Right renal pelvis (tissue), 4 donors: ENCODE results near the gene FCHO1. TPM values are rescaled to one million over a fixed set of nuclear protein-coding genes. Genes with fewer than 3 reads are reported as not detected.
"Not testable (repeated sequence)": the region's sequence is repeated elsewhere in the genome, so short reads cannot be mapped to it uniquely, and the experiment has no call there.

Experiments
- DNase-seq, 4 donors: peaks; one replicate each; pipeline ENCODE4 v3.0.0-alpha.2; 2013; ENCODE audit warnings: low read depth in 4 of 4, low spot score in 3 of 4, missing footprints in 1 of 4
- polyA plus RNA-seq, 4 donors: library from polyadenylated mRNA; unstranded; fragments of 120-200 nt; gene quantifications; one replicate each; pipeline ENCODE4 v1.2.1, GENCODE V29; 2013; ENCODE audit not compliant: insufficient read length in 4 of 4

Gene FCHO1
- polyA plus RNA-seq, 4 donors, result 1.6 to 3.4 (median 2.0) TPM

DNA sequence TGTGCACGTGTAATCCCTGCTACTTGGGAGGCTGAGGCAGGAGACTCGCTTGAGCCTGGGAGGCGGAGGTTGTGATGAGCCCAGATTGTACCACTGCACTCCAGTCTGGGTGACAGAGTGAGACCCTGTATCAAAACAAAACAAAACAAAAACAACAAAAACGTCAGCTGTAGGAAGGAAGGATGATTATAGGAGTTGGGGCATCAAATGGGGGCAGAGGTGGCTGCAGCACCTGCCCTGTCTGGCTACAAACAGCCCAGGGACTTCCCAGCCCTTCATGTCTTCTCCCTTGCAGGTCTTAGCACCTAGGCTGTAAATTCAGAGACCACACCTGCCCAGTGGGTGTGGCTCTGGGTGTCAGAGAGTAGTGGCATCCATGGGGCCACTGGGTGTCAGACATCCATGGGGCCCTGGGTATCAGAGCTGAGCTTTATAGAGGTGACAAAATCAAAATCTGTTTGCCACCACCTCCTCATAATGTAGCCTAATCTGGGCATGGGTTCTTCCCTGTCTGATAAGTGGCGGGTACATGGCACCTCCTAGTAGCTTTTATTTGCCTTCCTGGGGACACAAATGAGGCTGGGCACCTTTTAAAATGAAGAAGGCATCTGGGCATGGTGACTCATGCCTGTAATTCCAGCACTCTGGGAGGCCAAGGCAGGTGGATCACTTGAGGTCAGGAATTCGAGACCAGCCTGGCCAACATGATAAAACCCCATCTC is 38.9 kb downstream of the FCHO1 start:
- no peak for DNase-seq

- DNase-seq, result no peak
Observed at GRCh38 chr19:17794412-17794730, 43.1 kb downstream of the FCHO1 start.

DNA sequence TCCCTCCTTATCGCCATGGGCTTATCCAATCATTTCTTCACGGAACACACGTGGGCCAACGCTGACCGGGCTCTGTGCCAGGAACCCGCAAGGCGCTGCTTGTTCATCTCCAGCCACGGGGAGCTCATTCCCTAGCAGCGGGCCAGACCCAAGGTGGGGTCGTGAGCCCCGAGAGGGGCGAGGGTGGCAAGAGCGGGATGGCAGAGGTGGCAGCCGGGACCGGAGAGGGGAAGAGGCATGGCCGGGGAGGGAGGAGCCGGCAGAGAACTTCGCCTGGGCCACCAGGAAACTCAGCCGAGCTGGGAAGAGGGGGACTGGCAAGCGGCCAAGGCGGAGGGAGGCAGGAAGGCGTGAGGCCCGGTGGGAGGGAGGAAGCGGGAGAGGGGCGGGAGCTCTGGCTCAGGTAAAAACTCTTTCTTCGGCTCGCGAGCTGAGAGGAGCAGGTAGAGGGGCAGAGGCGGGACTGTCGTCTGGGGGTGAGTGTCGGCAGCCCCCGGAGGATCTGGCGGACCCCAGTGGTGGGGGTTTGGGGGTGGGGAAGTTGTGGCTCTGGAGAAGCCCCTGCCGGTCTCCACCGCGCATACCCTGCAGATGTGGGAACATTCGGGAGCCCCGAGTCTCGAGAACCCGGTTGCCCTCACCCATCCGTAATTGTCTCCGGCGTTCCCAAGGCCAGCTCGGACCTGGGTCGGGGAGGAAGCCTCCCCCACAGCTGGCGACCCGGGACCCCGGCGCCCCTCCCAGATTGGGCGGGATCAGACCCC is 43.6 kb downstream of the FCHO1 start, which contains the start of gene B3GNT3:
TSS of gene B3GNT3 (plus strand) at position 408 of the 764 bp plus-strand sequence. CDS start 12,670 bp downstream, outside the sequence.
- no peak for DNase-seq

GRCh38 chr19:17795495-17795856 is 44.2 kb downstream of the FCHO1 start:
- no peak for DNase-seq

DNA sequence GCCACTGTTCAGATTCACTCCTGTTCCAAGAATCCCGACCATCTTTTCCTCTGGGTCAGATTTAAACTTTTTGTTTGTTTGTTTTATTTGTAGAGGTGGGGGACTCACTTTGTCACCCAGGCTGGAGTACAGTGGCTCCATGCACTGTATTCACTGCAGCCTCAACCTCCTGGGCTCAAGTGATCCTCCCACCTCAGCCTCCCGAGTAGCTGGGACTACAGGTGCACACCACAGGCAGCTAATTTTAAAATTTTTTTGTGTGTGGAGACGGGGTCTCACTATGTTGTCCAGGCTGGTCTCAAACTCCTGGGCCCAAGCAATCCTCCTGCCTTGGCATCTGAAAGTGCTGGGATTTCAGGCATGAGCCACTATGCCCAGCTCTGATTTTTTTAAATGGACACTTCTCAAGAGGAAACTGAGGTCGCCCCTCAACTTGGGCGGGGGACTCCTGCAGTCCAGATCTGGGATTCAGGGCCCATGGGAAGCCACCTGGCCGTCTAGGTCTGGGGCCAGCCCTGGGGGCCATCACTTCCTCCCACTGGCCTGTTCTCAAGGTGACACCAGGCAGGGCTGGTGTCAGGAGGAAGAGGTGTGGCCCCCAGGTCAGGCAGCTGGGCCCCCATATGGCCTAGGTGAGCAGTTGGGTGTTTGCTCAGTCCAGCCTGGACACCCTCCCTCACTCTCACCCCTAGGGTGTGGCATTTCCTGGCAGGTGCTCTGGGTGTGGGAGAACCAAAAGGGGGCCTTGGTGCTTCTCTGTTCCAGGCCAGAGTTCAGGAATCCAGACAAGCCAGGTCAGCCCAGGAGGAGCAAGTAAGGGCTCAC is 44.9 kb downstream of the FCHO1 start:
- DNase-seq, result no peak

- no peak for DNase-seq
Observed at GRCh38 chr19:17796838-17797423, 45.7 kb downstream of the FCHO1 start.

DNA sequence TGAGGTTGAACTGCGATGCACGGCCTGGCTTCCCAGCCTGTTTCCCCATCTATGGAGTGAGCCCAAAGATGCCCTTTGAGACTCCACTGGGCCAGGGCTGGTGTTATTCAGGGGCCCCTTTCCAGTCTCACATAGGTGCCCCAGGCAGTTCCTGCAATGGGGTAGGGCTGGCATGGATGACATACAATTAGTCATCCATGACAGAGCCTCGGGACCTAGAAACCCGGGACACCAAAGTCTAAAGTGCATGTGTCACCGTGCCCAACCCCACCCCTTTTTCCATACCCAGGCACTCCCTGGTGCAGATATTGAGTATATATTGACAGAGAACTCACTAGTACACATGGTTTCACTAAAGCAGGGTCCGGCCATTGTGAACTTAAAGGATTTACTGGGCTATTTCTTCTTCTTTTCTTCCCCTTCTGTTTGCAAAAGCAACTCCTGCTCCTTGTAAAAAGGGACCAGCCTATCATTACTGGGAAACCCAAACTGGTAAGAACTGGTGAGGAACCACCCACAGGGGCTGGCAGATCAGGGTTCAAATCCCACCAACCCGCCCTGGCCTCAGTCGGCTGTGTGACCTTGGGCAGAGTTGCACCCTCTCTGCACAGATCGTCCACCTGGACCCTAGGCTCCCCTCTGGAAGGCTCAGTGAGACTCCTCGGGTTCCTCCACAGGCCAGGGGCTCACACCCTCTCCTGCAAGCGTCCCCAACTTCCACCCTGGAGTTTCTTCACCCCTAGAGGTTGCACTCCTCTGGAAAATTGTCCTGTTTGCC is 46.3 kb downstream of the FCHO1 start:
- no peak for DNase-seq

DNA sequence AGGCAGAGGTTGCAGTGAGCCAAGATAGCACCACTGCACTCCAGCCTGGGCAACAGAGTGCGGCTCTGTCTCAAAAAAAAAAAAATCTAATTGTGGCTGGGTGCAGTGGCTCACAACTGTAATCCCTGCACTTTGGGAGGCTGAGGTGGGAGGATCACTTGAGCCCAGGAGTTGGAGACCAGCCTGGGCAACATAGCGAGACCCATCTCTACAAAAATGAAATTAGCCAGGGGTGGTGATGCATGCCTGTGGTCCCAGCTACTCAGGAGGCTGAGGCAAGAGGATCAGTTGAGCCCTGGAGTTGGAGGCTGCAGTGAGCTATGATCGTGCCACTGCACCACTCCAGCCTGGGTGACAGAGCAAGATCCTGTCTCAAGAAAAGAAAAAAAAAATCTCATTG is 47.3 kb downstream of the FCHO1 start:
- not testable (repeated sequence) for DNase-seq

GRCh38 chr19:17802137-17802858 is 51.0 kb downstream of the FCHO1 start:
- DNase-seq, result no peak

- DNase-seq, result no peak
Observed at GRCh38 chr19:17803264-17803896, 52.1 kb downstream of the FCHO1 start.

- no peak for DNase-seq
Observed at GRCh38 chr19:17805427-17805826, 54.1 kb downstream of the FCHO1 start.

DNA sequence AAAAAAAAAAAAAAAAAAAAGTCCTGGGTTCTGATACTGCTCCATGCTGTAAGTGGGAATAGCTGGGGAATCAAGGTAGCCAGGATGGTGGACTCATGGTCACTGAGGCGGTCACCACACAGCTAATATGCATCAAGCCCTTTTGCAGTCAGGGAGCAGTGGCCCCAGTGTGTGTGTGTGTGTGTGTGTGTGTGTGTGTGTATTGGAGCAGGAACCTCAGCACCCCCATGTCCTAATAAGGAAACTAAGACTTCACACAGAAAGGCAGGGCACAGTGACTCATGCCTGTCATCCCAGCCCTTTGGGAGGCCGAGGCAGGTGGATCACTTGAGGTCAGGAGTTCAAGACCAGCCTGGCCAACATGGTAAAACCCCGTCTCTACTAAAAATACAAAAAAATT is 55.7 kb downstream of the FCHO1 start:
- DNase-seq, result no peak

DNA sequence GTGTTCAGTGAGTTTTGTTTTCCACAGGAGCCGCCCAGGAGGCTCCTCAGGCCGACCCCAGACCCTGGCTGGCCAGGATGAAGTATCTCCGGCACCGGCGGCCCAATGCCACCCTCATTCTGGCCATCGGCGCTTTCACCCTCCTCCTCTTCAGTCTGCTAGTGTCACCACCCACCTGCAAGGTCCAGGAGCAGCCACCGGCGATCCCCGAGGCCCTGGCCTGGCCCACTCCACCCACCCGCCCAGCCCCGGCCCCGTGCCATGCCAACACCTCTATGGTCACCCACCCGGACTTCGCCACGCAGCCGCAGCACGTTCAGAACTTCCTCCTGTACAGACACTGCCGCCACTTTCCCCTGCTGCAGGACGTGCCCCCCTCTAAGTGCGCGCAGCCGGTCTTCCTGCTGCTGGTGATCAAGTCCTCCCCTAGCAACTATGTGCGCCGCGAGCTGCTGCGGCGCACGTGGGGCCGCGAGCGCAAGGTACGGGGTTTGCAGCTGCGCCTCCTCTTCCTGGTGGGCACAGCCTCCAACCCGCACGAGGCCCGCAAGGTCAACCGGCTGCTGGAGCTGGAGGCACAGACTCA is 56.5 kb downstream of the FCHO1 start:
- no peak for DNase-seq

- no peak for DNase-seq
Observed at GRCh38 chr19:17811103-17811502, 59.8 kb downstream of the FCHO1 start.

- no peak for DNase-seq
Observed at GRCh38 chr19:17811681-17812080, 60.4 kb downstream of the FCHO1 start.

GRCh38 chr19:17812099-17812498 is 60.8 kb downstream of the FCHO1 start:
- DNase-seq, result no peak

GRCh38 chr19:17817668-17818363 is 66.5 kb downstream of the FCHO1 start:
- no peak for DNase-seq

GRCh38 chr19:17821190-17821589 is 69.9 kb downstream of the FCHO1 start, which contains the start of gene INSL3:
Gene INSL3 (minus strand): TSS chr19:17821519. CDS start chr19:17821506, 13 bp downstream.
- no peak for DNase-seq
